NB4 (cell line): ENCODE data around the gene TSPAN15.

Source experiments
- DNase-seq: peaks from one replicate; pipeline ENCODE4 v3.0.0; 2010; ENCODE audit warnings: low read depth
- H3K4me3 ChIP-seq: one replicate; pipeline ENCODE4 v1.5.1; 2011; ENCODE audit warnings: mild to moderate bottlenecking, low read depth, low read length, moderate library complexity
- CTCF ChIP-seq: IDR thresholded peaks from one replicate; pipeline ENCODE4 v1.5.1; 2012; ENCODE audit warnings: low read depth, low read length
- MYC ChIP-seq: IDR thresholded peaks from 2 replicates; pipeline ENCODE4 v1.6.1; 2011; ENCODE audit warnings: low read depth, low read length
- POLR2A ChIP-seq: IDR thresholded peaks from 2 replicates; pipeline ENCODE4 v1.6.1; 2011; ENCODE audit warnings: mild to moderate bottlenecking; ENCODE audit not compliant: insufficient read length; ENCODE audit errors: extremely low read depth
- TF ChIP-seq, protein P1 (sequence below): IDR thresholded peaks from 2 replicates; pipeline ENCODE4 v1.6.1; 2011; ENCODE audit warnings: low read depth, low read length

The TSPAN15 gene

GRCh38 chr10:69409968-69410367 lies 41.3 kb upstream of the TSPAN15 start:
- H3K4me3 ChIP-seq: no peak overlapping the region
- peak; percentile 90 for DNase-seq
- peak; percentile 29; the same call in 1 of the 2 replicates for TF ChIP-seq MYC
- TF ChIP-seq, protein P1, sequence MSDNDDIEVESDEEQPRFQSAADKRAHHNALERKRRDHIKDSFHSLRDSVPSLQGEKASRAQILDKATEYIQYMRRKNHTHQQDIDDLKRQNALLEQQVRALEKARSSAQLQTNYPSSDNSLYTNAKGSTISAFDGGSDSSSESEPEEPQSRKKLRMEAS: peak; percentile 76
- TF ChIP-seq POLR2A: no peak

GRCh38 chr10:69410487-69410886 lies 40.8 kb upstream of the TSPAN15 start:
- no peak for DNase-seq
- TF ChIP-seq POLR2A: no peak
- TF ChIP-seq CTCF: no peak
- no peak for TF ChIP-seq MYC
- TF ChIP-seq, protein P1: no peak
- no peak overlapping the region for H3K4me3 ChIP-seq

- H3K4me3 ChIP-seq: no peak overlapping the region
- DNase-seq: no peak
- TF ChIP-seq CTCF (no peak), MYC (no peak), POLR2A (no peak)
- TF ChIP-seq, protein P1: no peak
Observed at GRCh38 chr10:69411476-69411875, 39.8 kb upstream of the TSPAN15 start.

DNA sequence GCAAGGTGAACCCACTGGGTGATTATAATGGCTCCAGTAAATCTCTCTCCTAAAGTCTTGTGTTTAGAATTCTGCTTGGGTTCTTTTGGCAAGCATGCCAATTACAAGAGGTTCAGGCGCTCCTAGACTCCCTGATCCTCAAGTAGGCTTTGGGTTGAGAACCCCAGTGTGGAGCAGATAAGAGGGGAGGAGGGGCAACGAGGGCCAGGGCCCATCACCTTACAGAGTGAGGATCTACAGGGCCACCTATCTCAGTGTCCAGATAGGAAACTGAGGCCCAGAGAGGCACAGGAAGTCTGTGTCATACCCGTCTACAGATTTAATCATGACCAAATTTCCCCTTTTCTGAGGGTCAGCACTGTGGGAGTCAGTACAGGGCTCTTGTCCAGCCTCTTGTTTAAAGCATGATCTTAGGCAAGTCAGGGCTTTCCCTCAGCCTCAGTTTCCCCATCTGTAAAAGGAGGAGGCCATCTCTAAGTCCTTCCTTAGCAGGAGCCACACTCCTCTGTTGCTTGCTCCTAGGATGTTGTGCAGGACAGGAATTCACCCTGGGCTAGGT lies 39.0 kb upstream of the TSPAN15 start:
- DNase-seq: no peak
- TF ChIP-seq MYC (no peak), CTCF (no peak), POLR2A (no peak)
- TF ChIP-seq, protein P1: no peak
- no peak overlapping the region for H3K4me3 ChIP-seq

GRCh38 chr10:69413221-69413865 lies 37.9 kb upstream of the TSPAN15 start:
- no peak overlapping the region for H3K4me3 ChIP-seq
- peak; percentile 65 for TF ChIP-seq CTCF
- TF ChIP-seq, protein P1: no peak
- DNase-seq: peak; percentile 60

GRCh38 chr10:69414036-69415018 lies 36.9 kb upstream of the TSPAN15 start:
- DNase-seq: no peak
- TF ChIP-seq, protein P1: no peak
- no peak for TF ChIP-seq MYC
- no peak for TF ChIP-seq POLR2A
- no peak for TF ChIP-seq CTCF
- H3K4me3 ChIP-seq: no peak overlapping the region
